ENCODE data around the gene BPI. TPM values are rescaled to one million over a fixed set of nuclear protein-coding genes. Genes with fewer than 3 reads are reported as not detected.

The BPI gene
- total RNA-seq, 1 donor from 2014 or later: 0.11 TPM

DNA sequence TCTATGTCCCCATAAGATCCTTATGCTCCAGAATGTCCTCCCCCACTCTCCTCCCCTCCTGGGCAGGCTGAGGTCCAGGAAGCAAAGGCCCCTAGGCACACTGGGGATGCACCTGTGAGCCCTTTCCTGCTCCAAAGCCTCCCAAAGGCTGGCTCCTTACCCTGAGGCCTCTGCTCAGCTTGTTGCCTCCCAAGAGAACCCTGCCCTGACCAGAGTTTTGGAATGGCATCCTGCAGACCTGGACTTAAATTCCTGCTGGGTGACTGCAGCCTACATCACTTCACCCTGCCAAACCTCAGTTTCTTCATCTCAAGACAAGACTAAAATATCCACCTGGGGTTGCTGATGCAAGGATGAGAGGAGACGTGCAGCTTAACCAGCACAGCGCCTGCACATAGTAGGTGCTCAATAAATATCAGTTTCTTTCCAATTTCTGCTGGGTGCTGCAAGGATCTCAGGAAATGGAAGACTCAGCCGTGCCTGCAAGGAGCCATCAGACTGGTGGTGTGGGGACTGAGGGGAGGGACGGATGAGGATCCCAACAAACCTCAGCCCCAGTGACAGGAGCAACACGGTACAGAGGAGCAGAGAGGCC, 40.2 kb downstream of the BPI start:
- no peak for DNase-seq
- intact Hi-C loops (cut with DNase I): no loop called here
- peak; percentile 16 for ATAC-seq (ENCODE audit: poor library complexity)

GRCh38 chr20:38345643-38346042, 41.7 kb downstream of the BPI start:
- intact Hi-C loops (cut with DNase I): no loop called here
- no peak for ATAC-seq (ENCODE audit: poor library complexity)
- no peak for DNase-seq

DNA sequence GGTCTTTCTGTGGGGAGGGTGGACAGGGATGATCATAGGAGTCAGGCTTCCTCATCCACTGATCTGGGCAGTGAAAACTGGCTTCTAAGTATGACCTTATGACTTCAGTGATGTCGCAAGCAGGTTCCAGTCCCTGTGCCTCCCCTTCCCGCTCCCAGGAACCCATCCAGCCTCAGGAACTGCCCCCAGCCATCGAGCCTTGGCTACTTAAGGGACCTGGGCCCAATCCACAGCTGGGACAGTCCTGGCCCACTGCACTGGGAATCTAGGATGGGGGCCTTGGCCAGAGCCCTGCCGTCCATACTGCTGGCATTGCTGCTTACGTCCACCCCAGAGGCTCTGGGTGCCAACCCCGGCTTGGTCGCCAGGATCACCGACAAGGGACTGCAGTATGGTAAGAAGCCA, 42.3 kb downstream of the BPI start, which contains the start of gene LBP:
Gene LBP, plus strand, starts transcription at position 236 of the 405 bp plus-strand sequence. Its CDS starts 35 bp downstream, at position 271.
- DNase-seq: no peak
- intact Hi-C loops (cut with DNase I): no loop called here
- peak; percentile 22 for ATAC-seq (ENCODE audit: poor library complexity)

DNA sequence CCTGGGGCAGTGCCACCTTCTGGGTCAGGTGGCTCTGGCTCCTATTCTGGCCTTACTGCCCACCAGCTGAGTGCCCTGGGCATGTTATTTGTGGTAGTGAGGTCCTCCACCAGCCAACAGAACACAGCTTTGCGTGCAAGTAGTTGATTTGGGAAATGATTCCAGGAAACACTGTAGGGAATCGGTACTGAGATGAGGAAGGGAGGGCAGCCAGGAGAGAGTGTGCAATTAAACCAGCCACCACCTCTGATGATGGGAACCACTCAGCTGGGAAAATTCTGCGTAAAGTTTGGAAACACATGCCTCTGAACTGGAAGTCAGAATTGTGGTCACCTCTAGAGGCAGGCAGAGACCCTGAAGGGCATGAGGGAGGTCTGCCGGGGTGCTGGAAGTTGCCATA, 42.8 kb downstream of the BPI start:
- DNase-seq (no peak), ATAC-seq (ENCODE audit: poor library complexity) (no peak)
- intact Hi-C loops (cut with DNase I): no loop called here

DNA sequence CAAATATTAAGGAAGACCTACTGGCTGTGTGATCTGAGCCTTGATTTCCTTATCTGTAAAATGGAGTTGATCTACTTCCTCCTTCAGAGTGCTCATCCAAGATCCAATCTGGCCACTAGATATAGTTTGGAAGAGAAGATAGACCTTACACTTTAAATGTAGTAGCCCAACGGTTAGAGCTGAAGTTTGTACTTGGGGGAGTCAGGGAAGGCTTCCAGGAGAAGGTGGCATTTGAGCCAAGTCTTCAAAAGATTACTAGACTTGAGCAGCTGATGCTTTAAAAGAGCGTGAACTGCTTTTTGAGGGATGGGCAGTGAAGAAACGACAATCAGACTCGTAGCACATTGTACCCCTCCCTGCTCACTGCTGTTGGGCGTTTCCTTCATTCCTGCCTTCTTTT, 45.9 kb downstream of the BPI start:
- no peak for DNase-seq
- no peak for ATAC-seq (ENCODE audit: poor library complexity)
- intact Hi-C loops (cut with DNase I): no loop called here

DNA sequence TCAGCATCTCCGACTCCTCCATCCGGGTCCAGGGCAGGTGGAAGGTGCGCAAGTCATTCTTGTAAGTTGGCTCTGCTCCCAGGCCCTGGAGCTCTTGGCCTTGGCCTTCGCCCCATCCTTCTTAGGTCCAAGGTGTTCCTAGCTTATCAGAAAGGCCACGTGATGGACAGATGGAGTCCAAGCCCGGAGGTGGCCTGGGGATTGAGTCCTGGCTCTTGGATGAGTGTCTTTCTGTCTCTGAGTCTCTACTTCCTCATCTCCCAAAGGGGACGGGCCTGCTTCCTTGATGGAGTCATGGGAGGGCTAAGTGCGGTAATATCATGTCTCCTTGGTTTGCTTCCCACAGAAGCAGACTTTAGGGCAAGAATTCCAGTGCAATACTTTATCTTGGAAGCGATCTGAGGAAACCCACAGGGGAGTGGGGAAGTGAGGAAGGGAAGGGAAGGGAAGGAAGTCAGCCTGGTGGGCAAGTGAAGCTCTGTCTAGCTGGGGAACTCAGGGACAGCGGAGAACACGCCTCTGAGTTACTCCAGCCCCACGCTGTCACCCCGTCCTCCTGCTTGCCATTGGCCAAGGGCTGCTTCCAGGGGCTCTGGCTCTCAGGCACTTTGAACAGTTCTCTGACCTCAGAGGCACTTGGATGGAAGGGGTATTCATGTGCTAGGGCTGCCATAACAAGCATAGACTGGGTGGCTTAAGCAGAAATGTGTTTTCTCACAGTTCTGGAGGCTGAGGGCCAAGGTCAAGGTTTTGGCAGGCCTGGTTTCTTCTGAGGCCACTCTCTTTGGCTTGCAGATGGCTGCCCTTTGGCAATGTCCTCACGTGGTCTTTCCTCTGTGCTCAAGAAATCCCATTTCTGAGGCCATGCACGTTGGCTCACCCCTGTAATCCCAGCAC, 47.2 kb downstream of the BPI start:
- ATAC-seq (ENCODE audit: poor library complexity) (peak; percentile 72), DNase-seq (peak; percentile 80)
- intact Hi-C loops (cut with DNase I): no loop called here

DNA sequence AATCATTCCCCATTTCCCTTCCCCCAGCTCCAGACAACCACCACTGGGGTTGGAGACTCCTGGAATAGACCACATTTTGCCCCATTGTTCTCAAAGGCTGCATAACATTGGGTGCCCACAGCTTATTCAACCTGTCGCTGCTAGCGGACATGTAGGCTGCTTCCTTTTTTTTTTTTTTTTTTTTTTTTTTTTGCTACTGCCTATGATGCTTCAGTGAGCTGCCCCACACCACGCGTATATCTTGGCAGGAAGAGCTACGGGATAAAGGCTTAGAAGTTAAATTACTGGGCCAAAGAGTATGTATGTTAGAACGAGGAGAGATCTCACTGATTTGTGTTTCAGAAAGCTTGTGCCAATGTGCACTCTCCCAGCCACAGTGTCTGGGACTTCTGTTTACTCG, 49.4 kb downstream of the BPI start:
- DNase-seq (no peak), ATAC-seq (ENCODE audit: poor library complexity) (no peak)
- intact Hi-C loops (cut with DNase I): no loop called here

DNA sequence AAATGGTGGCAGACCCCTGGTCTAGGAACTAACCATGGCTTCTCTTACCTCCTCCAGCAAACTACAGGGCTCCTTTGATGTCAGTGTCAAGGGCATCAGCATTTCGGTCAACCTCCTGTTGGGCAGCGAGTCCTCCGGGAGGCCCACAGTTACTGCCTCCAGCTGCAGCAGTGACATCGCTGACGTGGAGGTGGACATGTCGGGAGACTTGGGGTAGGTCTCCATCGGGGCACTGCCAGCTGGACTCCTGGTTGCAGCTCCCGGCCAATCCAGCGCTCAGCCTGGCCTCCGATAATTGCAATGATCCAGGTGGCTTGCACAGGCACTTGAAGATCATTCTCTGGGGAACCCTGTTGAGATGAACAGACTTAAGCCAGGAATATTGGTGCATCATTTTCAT, 50.3 kb downstream of the BPI start:
- no peak for DNase-seq
- intact Hi-C loops (cut with DNase I): no loop called here
- ATAC-seq (ENCODE audit: poor library complexity): no peak

- intact Hi-C loops (cut with DNase I): no loop called here
- no peak for ATAC-seq (ENCODE audit: poor library complexity)
Measured at GRCh38 chr20:38355161-38356012, 51.4 kb downstream of the BPI start.

GRCh38 chr20:38357653-38358207, 53.8 kb downstream of the BPI start:
- no peak for ATAC-seq (ENCODE audit: poor library complexity)
- DNase-seq: no peak
- intact Hi-C loops (cut with DNase I): no loop called here

More at GRCh38 chr20:38355161-38356012, 51.4 kb downstream of the BPI start:
- DNase-seq: no peak

DNA sequence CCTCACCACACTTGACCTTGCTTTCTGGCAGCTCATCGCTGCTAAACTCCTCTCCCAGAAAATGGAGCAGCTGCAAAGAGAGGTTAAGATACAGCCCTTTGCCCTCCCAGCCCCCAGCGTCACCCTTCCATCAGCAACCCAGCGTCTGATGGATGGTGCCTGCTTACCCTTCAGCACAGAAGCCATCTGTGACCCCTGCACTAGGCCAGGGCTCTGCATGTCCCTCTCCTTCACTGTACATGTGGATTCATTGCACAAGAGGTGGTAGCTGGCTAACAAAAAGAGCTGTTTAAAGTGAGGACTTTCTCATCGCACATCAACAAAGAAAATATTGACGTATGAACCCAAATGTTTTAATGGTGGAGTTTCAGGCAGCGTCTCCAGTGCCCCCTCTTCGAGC, 54.6 kb downstream of the BPI start:
- ATAC-seq (ENCODE audit: poor library complexity): no peak
- intact Hi-C loops (cut with DNase I): no loop called here

DNA sequence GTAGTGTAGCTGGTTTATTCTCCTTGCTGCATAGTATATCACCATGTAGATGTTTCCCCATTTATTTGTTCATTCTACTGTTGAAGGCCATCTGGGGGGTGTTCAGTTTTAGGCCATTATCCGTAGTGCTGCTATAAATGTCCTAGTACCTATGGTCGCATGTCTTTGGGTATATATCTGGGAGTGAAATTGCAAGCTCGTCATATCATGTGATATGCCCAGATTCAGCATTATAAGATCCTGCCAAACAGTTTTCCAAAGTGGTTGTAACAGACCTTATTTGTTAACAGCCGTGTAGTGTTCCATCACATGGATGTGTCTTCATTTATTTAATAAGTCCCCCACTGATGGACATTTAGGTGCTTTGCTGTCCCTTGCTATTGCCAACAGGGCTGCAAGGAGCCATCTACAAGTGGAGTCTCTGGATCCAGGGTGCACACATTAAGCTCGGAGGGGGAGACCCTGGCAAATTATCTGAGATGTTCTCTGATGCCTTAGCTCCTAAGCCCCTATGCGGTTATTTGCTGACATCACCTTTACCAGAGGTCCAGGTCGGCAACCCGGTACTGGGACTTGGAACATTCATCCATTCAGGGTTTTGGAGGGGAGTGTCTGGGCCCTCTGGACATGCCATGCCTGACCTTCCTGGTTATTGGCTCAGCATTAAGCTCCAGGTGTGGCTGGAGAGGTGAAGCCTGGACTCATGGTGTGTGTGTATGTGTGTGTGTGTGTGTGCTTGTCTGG, 59.2 kb downstream of the BPI start:
- no peak for DNase-seq
- intact Hi-C loops (cut with DNase I): no loop called here
- ATAC-seq (ENCODE audit: poor library complexity): no peak

More for the DNA sequence above, 54.6 kb downstream of the BPI start:
- DNase-seq: no peak

- intact Hi-C loops (cut with DNase I): no loop called here
- DNase-seq (no peak), ATAC-seq (ENCODE audit: poor library complexity) (no peak)
Measured at GRCh38 chr20:38369389-38369788, 65.4 kb downstream of the BPI start.

- intact Hi-C loops (cut with DNase I): no loop called here
- DNase-seq (no peak), ATAC-seq (ENCODE audit: poor library complexity) (no peak)
Measured at GRCh38 chr20:38372806-38373205, 68.8 kb downstream of the BPI start.

DNA sequence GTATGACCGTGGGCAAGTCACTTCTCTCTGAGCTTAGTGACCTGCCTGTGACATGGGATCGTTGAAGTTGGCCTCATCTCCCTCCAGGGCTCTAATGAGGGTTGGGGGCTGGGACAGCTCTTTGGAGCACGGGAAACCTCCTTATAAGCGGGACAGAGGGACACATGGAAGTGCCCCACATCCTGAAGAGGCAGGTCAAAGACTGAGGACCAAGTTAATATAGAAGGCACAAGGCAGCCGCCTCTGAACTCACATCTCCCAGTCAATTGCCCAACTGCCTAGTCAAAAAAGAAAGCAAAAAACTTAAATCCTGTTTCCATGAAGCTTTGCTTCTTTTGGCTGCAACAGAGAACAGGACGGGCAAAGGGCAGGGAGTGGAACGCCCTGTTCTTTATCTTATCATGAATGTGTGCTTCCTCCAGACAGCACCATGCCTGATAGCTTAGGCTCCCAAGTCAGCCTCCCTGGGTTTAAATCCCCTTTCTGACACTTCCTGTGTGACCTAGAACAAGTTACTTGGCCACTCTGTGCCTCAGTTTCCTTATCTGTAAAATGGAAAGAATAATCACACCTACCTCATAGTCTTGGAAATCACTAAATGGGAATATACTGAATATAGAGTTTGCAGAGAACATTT, 69.4 kb downstream of the BPI start:
- no peak for DNase-seq
- ATAC-seq (ENCODE audit: poor library complexity): peak; percentile 55
- intact Hi-C loops (cut with DNase I): no loop called here

DNA sequence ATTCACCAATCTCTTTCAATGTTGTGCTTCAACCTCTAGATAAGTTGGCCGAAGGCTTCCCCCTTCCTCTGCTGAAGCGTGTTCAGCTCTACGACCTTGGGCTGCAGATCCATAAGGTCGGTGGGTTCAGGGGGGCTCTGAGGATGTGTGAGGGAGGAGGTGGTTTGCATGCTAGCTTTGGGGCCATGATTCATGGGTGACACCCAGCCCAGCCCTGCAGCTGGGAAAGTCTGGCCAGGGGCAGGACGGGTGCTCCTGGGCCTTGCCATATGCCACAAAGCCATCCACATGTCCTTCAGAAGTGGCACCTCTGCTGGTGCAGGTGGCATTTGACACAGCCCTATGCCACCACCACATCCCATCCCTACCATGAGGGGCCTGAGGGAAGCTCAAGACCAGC, 69.9 kb downstream of the BPI start:
- ATAC-seq (ENCODE audit: poor library complexity) (no peak), DNase-seq (no peak)
- intact Hi-C loops (cut with DNase I): no loop called here

- ATAC-seq (ENCODE audit: poor library complexity) (no peak), DNase-seq (no peak)
- intact Hi-C loops (cut with DNase I): no loop called here
Measured at GRCh38 chr20:38377039-38377685, 73.2 kb downstream of the BPI start.

All from Right ventricle myocardium superior (tissue), 1 donor.